HG03103 (cell line): Measurements from ENCODE around the gene REP15.
"Not testable (repeated sequence)": the region's sequence is repeated elsewhere in the genome, so short reads cannot be mapped to it uniquely, and the experiment has no call there.

Source experiments
- ATAC-seq: cut with Tn5 transposase; IDR thresholded peaks from one replicate; pipeline ENCODE4 v1.9.1; 2021; ENCODE audit warnings: low read depth; ENCODE audit not compliant: unreplicated experiment

REP15 gene

GRCh38 chr12:27696293-27696652, at the start of gene REP15:
Gene REP15, plus strand, starts transcription at chr12:27696447. Its CDS starts 116 bp downstream, at chr12:27696563.
- no peak for ATAC-seq

GRCh38 chr12:27650011-27650410, 46.2 kb upstream of the REP15 start:
- no peak for ATAC-seq

- ATAC-seq, result no peak
Observed at GRCh38 chr12:27651201-27651600, 45.0 kb upstream of the REP15 start.

- ATAC-seq, result no peak
Observed at GRCh38 chr12:27652174-27652763, 44.0 kb upstream of the REP15 start.

- ATAC-seq, result no peak
Observed at GRCh38 chr12:27653661-27654060, 42.6 kb upstream of the REP15 start.

GRCh38 chr12:27655476-27655875, 40.8 kb upstream of the REP15 start:
- not testable (repeated sequence) for ATAC-seq

GRCh38 chr12:27657296-27657695, 39.0 kb upstream of the REP15 start:
- ATAC-seq, result no peak

GRCh38 chr12:27665704-27666103, 30.5 kb upstream of the REP15 start:
- no peak for ATAC-seq

GRCh38 chr12:27666510-27666909, 29.7 kb upstream of the REP15 start:
- no peak for ATAC-seq

GRCh38 chr12:27667540-27667939, 28.7 kb upstream of the REP15 start:
- ATAC-seq, result no peak

- no peak for ATAC-seq
Observed at GRCh38 chr12:27672051-27672450, 24.2 kb upstream of the REP15 start.

GRCh38 chr12:27672643-27673042, 23.6 kb upstream of the REP15 start:
- ATAC-seq, result no peak

GRCh38 chr12:27673101-27673718, 23.0 kb upstream of the REP15 start:
- ATAC-seq, result no peak

- no peak for ATAC-seq
Observed at GRCh38 chr12:27674989-27675388, 21.3 kb upstream of the REP15 start.

- no peak for ATAC-seq
Observed at GRCh38 chr12:27680619-27681018, 15.6 kb upstream of the REP15 start.

GRCh38 chr12:27682534-27682933, 13.7 kb upstream of the REP15 start:
- ATAC-seq, result no peak

GRCh38 chr12:27685274-27685673, 11.0 kb upstream of the REP15 start:
- no peak for ATAC-seq

GRCh38 chr12:27686147-27686546, 10.1 kb upstream of the REP15 start:
- no peak for ATAC-seq

GRCh38 chr12:27688671-27689070, 7.6 kb upstream of the REP15 start:
- no peak for ATAC-seq

- no peak for ATAC-seq
Observed at GRCh38 chr12:27689558-27690180, 6.6 kb upstream of the REP15 start.

GRCh38 chr12:27693403-27693802, 2.8 kb upstream of the REP15 start:
- ATAC-seq, result no peak
